GM21390 (cell line): ENCODE results near the gene ISG15.
"Not testable (repeated sequence)": the region's sequence is repeated elsewhere in the genome, so short reads cannot be mapped to it uniquely, and the experiment has no call there.

Source experiments
- ATAC-seq: cut with Tn5 transposase; IDR thresholded peaks from one replicate; pipeline ENCODE4 v1.9.1; 2021; ENCODE audit not compliant: unreplicated experiment

ISG15 gene

DNA sequence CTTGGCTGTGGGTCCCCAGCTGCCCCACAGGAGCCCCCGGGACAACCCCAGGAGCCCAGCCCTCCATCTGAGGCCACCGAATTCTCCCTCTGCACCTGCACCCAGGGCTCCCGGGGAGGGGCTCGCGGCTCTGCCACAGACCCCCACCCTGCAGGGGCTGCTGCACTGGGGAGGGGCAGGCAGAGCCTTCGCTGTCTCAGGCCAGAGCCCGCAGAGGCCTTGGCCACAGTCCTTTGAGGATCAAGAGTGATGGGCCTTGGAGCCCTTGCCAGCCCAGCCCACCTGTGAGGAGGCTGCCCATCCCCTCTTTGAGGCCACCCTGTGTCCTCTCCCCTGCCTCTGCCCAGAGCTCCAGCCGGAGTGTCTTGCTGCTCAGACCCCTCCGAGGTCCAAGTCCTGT, 37.9 kb upstream of the ISG15 start:
- ATAC-seq: no peak

DNA sequence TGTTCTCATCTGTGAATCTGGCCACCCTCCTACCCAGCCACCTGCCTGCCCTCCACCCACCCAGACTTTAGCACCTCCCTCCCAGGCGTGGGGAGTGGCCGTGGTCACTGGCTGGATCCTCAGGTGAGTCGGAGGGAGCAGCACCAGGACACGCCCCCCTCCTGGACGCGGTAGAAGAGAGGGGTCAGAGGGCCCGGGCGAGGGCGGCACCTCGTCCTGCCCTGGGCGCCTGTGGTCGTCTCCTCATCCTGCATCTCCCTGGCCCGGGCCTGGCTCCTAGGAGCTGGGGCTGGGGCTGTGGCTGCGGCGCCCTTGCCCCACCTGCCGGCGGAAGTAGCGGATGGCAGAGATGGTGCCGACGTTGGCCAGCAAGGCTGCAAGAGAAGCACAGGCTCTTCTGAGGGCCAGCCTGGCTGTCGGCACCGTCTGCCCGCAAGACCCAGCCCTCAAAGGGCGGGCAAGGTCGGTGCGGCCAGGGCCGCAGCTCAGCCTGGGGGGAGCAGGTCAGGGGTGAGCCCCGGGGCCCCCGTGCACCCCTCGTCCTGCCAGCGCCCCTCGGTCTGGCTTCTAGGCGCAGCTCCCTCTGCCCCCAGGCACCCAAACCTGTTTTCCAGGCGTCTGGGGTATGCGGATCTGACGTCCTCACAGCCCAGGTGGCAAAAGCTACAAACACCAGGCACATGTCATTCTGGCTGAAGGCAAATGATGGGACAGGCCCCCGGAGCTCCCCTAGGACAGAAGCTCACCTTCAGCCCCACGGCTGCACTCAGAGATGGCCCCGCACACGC, 37.2 kb upstream of the ISG15 start:
- no peak for ATAC-seq

DNA sequence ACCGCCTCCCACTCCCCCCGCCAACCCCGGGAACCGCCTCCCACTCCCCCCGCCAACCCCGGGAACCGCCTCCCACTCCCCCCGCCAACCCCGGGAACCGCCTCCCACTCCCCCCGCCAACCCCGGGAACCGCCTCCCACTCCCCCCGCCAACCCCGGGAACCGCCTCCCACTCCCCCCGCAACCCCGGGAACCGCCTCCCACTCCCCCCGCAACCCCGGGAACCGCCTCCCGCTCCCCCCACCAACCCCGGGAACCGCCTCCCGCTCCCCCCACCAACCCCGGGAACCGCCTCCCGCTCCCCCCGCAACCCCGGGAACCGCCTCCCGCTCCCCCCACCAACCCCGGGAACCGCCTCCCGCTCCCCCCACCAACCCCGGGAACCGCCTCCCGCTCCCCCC, 36.5 kb upstream of the ISG15 start:
- ATAC-seq: not testable (repeated sequence)

DNA sequence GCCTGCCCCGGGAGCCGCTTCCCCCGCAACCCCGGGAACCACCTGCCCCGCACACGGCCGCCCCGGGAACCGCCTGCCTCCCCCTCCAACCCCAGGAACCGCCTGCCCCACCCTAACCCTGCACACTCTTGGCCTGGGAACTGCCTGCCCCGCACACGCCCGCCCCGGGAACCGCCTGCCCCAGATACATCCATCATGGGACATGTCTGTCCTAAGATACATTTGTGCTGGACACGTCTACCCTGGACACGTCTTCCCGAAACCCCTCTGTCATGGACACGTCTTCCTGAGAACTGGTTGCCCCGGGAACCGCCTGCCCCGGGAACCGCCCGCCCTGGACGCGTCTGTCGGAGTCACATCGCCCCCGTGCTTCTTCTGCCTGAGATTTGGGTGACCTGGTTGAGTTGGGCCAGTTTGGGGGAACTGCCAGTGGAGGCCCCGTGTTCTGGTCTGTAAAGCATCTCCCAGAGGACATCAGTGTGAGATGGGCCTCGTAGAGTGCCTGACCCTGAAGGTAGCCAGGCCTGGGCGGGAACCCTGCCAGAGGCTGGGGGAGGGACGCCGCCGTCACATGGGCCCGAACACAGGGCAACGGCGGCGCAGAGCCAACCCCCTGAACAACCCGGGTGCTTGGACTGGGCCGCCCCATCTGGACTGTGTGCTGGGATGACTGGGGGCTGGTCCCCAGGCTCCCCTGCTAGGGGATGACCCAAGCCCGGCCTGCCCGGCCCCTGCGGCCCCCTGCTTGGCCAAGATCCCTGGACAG, 35.0 kb upstream of the ISG15 start:
- ATAC-seq: no peak

DNA sequence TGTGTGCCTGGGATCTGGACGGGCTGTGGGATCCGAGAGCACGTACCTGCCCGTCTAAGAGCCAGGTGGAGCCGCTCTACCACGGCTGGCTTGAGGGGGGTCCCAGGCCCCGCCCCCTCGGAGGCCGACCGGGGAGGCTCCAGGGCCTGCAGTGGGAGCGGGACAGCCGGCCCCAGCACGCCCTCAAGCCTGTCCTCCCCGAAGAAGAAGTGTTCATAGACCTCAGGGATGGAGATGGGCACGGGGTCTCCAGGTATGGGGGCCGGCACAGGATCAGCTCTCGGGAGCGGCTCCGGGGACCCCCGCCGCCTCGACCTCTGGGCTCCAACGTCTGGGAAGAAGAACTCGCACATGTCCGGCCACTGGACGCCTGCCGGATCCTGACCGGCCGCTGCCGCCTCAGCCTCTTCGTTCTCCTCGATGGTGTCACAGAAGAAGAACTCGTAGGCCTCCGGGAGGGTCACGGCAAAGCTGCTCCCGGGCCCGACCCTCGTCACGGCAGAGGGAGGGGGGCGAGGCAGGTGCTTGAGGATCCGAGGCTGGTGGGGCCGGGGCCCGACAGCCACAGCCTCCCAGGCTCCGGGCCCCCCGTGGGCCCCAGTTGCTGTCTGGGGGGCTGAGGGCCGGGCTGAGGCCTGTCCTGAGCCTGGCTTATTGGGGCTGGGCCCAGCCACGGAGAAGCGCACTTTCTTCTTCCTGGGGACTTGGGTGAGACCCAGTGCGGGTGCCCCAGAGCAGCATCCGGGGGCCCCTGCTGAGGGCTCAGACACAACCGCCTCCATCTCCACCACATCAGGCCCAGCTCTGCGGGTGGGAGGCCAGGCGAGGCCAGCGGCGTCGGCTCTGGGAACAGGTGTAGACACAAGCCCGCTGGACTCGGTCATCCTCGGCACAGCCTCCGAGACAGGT, 34.2 kb upstream of the ISG15 start:
- ATAC-seq: no peak

DNA sequence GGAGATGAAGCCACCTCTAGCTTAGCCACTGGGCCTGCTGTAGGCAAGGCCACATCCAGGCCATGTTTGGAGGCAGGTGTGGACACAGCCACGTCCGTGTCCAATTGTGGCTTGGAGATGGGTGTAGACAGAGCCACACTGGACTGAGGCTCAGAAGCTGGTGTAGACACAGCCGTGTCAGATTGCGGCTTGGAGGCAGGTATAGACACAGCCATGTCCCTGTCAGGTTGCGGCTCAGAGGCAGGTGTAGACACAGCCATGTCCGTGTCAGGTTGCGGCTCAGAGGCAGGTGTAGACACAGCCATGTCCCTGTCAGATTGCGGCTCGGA, 33.6 kb upstream of the ISG15 start:
- no peak for ATAC-seq

DNA sequence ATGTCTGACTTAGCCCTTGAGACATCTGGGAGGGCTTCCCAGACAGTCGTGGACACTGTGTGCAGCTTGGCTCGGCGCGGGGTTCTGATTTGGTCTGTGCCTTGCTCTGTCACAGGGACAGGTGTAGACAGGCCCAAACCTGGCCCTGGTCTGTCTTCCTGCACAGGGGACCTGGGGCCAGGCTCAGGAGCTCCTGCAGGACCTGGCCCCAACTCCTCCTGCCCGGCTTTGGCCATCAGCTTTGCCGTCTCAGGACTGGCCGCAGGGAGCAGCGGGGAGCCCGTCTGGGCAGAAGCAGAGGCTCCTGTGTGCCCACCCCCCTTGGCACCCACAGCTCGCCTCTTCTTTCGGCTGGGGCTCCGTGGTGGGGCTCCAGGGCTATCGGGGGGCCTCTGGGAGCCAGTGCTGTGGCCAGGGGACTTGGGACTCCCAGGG, 33.1 kb upstream of the ISG15 start:
- ATAC-seq: no peak

DNA sequence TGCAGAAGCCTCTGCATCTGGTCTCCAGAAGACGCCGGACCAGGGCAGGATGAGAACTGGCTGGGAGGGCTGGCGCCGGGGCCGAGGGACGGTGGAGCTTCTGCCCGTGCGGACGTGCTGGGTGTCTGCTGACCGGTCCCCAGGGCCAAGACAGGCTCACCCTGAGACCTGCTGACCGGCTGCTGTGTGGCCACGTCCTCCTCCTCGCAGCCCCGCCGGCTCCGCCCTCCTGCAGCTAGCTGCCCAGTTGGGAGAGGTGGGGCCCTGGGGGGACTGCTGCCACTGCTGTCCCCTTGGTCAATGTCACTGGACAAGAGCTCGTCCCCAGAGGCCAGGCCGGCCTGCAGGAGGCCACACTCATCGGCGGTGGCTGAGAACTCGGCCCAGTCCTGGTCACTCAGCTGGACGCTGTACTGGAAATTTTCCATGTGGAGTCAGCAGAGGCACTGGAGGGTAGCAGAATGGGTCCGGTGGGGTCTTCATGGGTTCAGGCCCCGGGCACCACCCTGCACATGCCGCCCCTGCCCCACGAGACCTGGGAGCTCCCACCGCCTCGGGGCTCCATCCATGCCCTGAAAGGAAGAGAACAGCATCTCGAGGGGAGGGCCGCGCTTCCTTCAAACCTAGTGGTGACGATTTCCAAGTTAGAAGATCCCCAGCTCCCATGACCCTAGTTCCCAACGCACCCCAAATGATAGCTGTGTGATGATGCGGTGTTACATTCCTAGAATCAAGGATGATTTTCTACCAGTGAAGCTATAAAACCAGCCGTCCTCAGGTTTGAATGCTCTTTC, 32.5 kb upstream of the ISG15 start:
- no peak for ATAC-seq

DNA sequence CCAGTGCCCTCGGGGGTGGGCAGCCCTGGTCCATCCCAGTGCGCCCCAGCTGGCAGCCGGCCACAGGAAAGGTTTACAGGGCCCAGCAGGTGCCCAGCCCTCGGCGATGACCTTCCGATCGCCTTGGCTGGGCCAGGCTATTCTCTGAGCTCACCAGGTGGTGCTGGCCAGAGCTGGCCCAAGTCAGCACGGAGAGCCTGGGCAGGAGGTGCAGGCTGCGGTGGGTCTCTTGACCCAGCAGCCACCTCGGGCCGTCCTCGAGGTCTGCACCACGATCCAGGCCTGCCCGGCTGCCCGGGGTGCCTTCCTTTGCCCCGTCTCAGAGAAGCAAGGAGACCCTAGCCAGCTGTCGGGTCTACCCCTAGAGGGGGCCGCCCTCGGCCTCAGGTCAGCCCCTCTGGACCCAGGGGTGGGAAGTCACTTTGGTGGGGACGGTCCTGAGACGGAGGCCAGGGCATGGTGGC, 31.8 kb upstream of the ISG15 start:
- no peak for ATAC-seq

DNA sequence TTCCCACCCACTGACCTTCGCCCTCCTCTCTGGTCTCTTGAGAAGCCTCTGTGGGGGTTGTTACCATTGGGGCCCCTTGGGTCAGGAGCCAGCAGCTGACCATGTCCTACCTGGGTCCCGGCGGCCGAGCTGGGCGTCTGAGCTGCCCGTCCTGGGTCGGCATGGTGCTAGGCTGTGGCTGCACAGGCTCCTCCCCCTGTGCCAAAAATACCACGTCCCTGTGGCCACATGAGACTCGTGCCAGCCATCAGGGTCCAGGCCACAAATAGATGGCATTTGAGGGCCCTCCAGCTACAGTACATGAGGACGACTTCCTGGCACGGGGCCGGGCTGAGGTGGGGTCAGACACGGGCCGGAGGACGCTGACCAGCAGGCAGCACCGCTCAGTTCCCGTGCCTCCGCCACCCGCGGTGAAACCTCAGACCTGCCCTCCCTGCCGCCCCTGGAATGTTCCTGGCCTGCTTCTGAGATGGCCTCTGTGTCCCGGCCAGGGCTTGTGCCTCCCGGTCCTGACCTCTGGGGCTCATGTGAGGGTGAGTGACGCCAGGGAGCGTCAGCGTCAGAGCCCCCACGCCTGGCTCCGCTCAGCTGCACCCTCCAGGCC, 31.2 kb upstream of the ISG15 start, which contains the start of gene PERM1:
TSS of gene PERM1 (minus strand) at position 139 of the 604 bp plus-strand sequence. CDS start 1,064 bp downstream, outside the sequence.
- no peak for ATAC-seq

DNA sequence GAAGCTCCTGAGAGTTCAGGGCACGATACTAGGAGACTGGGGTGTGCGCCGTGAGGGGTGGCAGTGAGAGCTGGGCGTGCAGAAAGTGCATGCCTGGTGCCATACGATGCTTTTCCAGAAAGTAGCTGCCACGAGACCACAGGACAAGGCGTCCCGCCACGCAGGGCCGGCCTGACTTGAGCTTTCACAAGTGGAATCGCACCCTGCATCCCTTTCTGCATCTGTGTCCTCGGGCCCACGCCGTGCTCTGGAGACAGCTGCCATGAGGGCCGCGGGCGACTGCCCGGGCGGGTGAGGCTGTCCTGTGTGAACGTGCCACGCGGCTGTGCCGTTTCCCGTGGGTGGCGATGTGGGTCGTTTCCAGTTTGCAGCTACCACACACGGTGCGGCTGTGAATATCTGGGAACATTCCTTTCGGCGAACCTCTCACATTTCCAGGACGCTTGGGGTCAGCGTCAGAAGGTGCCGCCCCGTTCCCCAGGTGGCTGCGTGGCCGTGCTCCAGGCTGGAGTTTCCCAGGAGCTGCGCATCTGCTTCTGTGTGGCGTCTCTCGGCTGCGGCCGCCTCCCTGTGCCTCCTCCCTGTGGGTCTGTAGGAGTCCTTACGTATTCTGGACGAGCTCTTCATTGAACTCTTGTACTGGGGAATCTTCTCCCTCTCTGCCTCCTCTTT, 30.4 kb upstream of the ISG15 start:
- ATAC-seq: no peak

DNA sequence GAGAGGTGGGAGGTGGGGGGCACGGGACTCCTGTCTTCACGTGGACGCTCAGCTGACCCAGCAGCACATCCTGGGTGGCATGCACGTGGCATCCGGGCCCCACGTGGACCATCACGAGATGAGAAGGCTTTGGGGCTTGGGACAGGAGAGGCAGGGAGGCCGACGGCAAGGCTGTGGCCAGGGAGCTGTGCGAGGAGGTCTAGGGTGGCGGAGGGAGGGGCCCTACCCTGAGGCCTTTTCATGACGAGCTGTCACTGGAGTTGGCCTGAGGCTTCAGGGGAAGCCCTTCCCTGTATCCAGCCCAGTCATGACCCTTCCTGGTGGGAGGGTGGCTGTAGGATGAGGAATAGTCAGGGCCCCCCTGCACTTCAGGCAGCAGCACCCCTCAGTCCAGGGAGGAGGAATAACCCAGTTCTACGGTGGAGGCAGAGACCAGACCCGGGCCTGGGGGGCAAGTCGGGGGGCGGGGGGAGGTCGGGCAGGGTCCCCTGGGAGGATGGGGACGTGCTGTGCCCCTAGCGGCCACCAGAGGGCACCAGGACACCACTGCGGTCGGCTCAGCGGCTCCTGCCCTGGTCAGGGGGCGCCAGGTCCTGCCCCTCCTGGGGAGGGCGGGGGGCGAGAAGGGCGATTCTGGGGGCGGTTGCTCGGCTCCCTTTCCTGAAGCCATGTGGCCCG, 29.4 kb upstream of the ISG15 start:
- ATAC-seq: no peak

DNA sequence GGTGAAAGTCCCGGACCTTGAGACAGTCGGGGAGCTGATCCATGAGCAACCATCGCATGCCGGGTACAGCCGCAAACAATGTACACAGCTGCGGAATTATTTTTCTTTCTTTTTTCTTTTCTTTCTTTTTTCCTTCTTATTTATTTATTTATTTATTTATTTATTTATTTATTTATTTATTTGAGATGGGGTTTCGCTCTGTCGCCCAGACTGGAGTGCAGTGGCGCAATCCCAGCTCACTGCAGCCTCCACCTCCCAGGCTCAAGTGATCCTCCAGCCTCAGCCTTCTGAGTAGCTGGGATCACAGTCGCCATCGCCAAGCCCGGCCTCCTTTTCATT, 28.9 kb upstream of the ISG15 start:
- no peak for ATAC-seq

DNA sequence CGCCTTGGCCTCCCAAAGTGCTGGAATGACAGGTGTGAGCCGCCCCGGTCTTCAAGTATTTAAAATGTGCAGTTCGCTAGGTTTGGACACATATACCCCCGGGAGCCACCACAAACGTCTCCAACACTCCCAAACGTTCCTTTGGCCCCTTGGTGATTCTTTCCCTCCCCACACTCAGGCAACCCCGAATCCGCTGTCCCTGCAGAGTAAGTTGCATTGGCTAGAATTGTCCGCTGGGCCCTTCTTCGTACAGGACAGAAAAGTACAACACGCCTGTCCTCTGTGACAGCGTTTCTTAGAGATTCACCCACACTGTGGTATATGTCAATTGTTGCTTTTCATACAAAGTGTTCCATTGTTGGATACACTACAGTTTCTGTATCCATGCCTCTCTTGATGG, 28.2 kb upstream of the ISG15 start:
- no peak for ATAC-seq

DNA sequence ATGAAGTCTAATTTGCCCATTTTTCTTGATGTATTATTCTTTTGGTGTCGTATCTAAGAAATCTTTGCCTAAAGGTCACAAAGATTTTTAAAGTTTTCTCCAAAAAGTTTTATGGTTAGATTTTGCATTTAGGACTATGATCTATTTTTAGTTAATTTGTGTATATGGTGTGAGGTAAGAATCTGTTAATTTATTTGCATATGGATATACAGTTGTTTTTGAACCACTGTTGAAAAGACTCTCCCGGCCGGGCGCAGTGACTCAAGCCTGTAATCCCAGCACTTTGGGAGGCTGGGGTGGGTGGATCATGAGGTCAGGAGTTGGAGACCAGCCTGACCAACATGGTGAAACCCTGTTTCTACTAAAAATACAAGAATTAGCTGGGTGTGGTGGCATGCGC, 25.2 kb upstream of the ISG15 start:
- ATAC-seq: not testable (repeated sequence)

DNA sequence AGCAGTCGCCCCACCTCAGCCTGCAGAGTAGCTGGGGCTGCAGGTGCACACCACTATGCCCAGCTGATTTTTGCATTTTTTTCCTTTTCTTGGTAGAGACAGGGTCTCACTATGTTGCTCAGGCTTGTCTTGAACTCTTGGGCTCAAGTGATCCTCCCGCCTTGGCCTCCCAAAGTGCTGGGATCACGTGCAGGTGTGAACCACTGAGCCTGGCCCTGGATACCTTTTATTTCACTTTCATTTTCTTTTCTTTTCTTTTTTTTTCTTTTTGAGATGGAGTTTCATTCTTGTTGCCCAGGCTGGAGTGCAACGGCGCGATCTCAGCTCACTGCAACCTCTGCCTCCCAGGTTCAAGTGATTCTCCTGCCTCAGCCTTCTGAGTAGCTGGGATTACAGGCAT, 22.0 kb upstream of the ISG15 start:
- ATAC-seq: not testable (repeated sequence)

DNA sequence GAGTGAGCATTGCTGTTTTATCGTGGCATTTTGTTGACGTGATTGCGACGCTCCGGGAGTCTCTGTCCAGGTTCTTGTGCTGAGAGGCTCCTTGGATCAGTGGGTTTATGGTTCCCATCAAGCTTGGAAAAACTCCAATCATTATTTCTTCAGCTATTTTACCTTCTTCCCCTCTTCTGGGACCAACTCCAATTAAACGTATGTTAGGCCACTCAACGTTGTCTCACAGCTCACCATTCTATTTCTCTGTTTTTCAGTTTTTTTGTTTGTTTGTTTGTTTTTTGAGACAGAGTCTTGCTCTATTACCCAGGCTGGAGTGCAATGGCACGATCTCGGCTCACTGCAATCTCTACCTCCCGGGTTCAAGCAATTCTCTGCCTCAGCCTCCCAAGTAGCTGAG, 21.4 kb upstream of the ISG15 start:
- no peak for ATAC-seq

DNA sequence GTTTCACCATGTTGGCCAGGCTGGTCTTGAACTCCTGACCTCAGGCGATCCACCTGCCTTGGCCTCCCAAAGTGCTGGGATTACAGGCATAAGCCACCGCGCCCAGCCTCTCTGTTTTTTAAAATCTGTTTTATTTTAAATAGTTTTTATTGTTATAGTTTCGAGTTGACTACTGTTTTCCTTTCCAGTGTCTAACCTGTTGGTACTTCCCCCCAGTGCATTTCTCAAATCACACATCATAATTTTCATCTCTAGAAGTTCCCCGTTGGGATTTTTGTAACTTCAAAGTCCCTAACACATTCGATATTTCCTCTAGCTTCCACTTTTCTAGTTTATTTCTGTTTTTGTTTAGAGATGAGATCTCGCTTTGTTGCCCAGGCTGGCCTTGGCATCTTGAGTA, 20.9 kb upstream of the ISG15 start:
- no peak for ATAC-seq

DNA sequence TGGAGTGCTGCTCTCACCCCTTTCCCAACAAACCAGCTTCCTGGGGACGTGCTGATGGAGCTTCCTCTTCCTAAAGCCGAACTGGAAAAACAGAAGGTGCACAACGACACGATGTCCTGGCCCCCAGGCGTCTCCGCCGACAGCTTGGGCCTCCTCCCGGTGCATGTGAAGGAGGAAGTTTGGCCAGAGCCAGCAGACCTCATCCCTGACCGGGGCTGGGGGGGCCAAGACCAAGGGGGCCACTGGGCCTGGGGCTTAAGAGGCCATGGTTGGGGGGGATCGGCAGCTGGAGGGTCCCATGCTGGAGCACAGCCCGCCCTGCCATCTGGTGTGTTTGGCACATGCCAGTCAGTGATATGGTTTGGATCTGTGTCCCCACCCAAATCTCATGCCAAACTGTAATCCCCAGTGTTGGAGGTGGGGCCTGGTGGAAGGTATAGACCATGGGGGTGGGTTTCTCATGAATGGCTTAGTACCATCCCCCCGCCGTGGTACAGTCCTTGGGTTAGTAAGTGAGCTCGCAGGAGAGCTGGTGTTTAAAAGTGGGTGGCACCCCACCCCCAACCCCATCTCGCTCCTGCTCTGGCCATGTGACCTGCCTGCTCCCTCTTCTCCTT, 19.8 kb upstream of the ISG15 start:
- ATAC-seq: no peak
